LoVo (cell line): Measurements from ENCODE around the gene PIK3C2G.
A peak's percentile ranks its signal among the peaks of the same experiment; 100 is the strongest.

Experiments used
- DNase-seq: peaks from one replicate; pipeline ENCODE4 v3.0.0-alpha.2; 2016; ENCODE audit warnings: low spot score

PIK3C2G gene

DNA sequence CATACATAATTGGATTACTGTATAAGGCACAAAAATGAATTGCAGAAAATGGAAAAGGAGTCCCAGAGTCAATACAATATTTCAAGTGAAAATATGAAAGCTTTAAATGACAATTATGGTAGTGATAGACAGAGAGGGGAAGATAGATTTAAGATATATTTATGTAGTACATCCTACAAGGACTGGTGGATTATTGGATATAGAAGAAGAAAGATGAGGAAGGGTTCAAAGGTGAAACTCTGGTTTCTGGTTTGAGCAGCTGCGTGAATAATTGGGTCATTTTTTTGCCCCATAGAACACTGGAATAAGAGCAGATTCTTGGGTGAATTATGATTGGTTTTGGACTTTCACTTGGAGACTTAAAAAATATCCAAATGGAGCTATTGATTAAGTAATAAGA is 19.4 kb downstream of the PIK3C2G start:
- no peak for DNase-seq

DNA sequence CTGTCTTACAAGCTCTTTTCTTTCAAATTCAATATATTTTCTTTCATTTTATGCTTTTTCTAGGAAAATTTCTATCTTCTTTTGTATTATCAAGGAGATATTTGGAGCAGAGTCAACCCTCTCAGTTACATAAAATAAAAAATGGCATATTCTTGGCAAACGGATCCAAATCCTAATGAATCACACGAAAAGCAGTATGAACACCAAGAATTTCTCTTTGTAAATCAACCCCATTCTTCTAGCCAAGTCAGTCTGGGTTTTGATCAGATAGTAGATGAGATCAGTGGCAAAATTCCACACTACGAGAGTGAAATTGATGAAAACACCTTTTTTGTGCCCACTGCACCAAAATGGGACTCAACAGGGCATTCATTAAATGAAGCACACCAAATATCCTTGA is 20.6 kb downstream of the PIK3C2G start:
- DNase-seq: no peak

DNA sequence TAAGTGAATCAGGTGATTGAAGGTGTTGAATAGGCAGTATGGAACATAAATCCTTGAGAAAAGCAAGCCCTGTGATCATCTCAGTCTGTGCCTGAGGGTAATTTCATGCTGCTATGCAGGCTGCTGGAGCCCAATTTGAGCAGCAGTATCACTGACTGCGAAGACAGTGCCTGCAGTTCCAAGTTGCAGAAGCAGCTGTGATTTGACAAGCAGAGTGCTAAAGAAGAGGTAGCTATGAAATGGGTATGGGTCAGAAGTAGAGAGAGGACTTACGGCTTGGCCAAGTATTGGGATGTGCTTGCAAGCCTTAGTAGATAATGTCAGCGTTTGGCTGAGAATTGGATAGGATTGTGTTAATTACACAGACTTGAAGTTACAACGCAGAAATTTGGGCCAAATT is 22.5 kb downstream of the PIK3C2G start:
- no peak for DNase-seq

DNA sequence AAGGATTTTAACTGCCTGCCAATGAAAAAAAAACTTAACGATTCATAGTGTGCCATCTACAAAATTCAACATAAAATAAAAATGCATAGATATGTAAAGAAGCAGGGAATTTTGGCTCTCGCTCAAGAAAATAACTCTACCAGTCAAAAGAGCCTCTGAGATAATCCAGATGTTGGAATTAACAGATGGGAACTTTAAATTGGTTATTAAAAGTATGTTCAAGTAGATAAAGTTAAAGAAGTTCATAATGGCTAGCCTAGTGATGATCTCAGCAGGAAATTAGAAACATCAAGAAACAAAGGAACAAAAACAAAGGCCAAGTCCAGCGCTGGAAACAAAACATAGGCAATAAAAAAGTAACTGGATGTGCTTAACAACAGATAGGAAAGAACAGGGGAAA is 23.1 kb downstream of the PIK3C2G start:
- DNase-seq: no peak

DNA sequence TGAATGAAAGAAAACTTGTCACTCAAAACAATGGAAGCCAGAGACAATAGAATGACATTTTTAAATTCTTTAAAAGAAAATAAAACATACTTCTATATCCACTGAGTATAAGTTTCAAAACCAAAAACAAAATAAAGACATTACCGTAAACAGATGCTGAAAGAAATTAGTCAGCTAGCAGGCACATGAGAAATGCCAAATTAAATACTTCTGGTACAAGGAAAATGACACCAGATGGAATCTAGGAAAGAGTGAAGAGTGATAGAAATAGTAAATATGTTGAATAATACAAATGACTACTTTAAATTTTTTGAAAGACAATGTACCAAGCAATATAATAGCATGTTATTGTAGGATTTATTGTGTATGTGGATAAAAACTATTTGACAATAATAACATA is 23.8 kb downstream of the PIK3C2G start:
- DNase-seq: no peak

DNA sequence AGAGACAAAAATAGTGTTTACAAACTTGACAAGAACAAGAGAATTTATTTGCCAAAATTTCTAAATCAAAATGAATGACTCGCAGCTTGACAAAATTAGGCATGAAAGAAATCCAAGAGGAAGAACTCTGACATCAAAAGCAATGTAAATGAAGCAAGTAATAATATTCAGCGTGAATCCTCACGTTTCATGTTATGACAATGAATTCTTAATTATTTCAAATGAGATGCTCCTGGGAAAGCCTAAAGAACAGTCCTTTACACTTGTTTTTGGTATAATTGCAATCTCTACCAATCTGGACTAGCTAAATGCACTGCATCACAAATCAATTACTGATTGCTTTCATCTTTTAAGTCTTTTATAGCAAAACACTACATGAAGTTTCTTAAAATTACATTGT is 29.1 kb downstream of the PIK3C2G start:
- DNase-seq: no peak

DNA sequence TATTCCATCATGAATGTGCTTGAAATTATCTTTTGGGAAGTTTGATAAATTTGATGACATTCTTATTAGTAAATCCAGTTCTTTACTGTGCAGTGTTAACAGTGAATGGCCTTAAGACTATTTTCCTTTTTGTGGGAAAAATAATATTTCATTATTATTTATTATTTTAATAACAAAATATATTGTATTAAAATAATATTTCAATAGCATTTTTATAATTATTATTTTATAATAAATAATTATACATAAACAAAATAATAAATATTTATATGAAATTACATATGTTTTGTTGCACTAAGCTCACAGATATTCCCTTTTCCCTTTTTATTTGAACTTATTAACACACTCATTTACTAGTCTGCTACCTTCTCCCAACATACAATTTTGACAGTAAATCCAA is 33.6 kb downstream of the PIK3C2G start:
- no peak for DNase-seq

DNA sequence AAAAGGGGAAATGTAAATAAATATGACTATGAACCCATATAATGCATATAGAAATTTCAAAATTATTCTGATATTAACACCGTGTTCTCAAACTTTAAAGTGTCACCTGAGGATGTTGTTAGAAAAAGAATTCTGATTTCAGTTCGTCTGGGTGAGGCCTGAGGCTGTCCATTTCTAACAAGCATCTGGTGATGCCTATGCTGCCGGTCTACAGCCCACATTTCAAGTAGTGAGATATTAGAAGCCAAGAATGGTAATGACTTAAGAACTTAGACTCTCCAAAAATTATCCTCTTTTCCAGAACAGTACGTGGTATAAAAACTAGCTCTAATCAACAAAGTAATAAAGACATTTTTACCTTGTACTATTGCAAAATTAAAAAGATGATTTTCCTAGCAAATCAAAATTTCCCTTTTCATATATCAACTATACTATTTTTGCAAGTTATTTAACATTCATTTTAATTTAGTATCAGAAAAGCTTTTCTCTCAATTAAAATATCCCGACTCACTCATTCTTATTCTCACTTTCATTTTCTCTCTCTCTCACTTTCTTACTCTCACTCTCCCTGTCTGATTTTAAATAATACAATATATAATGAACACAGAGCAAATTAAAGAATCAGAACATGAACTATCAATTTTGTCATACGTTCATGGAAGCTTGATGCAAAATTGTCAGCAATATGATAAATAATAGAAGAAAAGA is 35.0 kb downstream of the PIK3C2G start:
- DNase-seq: no peak

DNA sequence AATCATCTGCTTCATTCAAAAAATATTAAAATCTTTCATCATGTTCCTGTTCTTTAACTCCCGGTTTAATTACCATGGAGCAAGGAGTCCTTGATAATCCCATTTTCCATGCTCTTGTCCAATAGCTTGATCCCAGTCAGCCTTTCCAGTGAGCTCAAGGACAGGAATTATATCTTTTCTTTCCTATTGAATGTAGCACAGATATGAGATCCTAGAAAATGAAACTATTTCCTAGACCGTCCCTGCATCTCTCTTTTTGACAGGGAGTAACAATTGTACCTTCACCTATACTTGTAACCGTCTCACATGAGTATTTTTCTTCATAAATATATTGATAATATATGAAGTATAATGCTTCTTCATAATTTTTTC is 35.6 kb downstream of the PIK3C2G start:
- no peak for DNase-seq

DNA sequence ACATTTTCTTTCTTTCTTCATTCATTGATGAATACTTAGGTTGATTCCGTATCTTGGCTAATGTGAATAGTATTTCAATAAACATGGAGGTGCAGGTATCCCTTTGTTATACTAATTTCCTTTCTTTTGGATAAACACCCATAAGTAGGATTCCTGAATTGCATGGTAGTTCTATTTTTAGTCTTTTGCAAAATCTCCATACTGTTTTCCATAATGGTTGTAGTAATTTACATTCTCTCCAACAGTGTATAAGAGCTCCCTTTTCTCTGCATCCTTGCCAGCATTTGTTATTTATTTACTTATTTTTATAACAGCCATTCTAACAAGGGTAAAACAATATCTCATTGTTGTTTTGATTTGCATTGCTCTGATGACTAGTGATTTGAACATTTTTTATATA is 36.6 kb downstream of the PIK3C2G start:
- DNase-seq: no peak

DNA sequence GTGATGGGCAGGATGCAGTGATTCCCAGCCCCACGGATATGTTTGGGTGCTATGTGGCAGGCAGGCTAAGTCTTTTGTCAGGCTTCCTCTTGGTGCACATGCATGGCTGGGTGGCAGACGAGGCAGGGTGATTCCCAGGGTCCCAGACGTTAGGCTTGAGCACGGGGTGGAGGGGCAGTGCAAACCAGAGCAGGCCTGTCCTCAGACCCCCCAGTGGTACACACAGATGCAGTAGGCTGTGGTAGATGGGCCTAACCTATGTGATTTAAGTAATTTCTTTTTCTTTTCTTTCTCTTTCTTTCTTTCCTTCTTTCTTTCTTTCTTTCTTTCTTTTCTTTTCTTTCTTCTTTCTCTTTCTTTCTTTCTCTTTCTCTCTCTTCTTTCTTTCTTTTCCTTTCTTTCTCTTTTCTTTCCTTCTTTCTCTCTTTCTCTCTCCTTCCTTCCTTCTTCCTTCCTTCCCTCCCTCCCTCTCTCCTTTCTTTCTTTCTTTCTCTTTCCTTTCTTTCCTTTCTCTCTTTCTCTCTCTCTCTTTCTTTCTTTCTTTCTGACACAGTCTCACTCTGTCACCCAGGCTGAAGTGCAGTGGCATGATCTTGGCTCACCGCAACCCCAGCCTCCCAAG is 41.6 kb downstream of the PIK3C2G start:
- no peak for DNase-seq

DNA sequence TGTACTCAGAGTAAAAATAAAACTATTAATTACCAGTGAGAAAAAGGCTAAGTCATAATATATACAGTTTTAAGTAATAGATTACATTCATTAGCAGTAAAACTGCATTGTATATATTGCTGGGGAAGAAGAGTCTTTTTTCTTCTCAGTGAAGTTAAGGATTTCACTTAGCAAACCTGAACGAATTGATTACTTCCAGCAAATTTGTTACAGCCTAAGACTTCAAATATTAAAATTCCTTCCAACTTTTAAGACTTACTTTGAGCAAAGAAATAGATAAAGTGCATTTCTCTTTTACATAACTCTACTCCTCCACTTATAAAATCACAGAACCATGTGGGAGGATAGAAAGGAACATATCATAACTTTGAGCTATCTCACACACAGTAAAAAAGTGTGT is 43.3 kb downstream of the PIK3C2G start:
- DNase-seq: no peak

DNA sequence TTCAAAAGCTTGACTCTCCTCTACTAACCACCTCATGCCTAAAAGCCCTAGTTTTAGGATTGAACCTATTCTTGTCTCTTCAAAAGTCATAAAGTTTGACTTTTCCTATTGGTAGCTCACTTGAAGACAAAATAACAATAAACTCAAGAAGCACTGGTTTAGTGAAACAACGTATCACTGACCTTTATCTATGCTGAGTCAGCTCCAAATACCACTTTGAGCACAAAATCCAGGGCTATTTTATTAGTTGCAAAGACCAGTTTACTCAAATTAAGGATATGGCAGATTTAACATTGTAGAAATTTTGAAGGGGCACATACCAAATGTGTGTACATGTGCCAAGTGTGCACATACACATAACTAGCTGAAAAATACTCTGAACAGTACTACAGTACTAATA is 45.0 kb downstream of the PIK3C2G start:
- no peak for DNase-seq

DNA sequence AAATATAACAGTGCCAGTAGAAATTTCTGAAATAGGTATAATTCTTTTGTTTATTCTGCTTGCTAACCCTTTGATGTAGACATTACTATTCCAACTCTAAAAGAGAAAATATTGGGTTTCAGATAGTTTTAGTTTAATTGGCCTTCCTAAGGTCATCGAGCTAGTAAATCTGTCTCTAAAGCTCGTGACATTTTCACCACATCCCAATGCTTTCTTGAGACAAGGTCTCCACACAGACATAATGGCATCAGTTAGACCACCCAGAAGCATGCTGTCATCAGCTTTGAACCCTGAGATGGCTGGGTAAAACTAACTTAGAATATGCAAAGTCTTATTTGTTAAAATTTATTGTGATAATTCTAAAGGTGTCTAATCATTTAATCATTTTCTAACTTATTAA is 52.0 kb downstream of the PIK3C2G start:
- DNase-seq: no peak

DNA sequence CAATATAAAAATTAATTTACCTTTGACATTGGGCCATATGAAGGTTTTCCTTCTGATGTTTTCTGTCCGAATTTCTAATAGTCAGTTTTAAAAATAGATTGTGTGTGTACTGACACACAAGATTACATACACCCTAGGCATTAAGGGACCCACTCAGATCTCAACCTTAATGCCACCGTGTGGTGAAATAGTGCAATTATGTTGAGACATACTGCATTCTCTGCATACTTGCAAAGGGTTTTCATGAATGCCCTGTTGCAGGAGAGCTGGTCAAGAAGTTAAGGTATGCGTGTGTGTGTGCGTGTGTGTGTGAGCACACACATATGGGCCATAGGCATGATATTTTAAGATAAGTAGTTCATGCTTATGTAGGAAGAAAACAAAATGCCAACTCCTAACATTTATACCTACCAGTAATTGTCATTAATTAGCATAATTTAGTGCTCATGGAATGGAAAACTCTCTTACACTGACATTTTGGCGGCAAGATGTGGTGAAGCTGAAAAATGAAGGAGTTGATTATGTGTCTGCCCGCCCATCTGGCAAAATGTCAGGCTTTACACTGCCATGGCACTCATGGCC is 58.8 kb downstream of the PIK3C2G start:
- DNase-seq: peak; percentile 56

DNA sequence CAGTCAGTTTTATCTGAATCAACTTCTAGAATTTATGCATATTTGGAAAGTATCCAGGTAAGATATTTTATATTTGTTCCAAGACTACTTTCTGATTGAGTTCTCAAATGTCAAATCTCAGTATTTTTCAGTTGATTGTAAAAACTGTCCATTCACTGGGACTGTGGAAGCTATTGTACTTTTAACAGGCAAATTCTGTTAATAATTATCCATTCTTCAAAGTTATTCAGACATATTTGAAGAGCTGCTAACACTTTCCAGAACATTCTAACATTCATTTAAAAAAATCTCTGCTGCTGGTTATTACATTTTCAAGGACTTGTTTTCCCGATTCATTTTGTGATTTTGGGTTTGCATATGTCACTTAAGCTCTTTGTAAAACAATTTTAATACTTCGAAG is 59.7 kb downstream of the PIK3C2G start:
- DNase-seq: no peak

DNA sequence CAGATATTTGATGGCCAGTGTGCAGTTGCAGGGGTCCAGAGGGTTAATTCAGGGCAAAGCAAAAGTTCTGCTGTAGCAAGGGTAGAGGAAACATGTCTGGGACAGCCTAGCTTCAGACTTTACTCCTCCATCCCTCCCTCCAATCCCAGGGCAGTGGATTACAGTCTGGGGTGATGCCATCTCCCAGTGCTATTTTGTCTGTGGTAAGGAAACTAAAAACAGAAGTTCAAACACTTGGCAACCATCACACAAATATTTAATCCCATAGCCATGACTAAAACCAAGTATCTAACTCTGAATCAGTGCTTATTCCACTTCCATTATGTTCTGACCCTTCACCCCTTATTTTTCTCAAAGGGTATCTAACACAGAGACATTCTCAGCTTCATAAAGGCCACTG is 61.8 kb downstream of the PIK3C2G start:
- DNase-seq: no peak

DNA sequence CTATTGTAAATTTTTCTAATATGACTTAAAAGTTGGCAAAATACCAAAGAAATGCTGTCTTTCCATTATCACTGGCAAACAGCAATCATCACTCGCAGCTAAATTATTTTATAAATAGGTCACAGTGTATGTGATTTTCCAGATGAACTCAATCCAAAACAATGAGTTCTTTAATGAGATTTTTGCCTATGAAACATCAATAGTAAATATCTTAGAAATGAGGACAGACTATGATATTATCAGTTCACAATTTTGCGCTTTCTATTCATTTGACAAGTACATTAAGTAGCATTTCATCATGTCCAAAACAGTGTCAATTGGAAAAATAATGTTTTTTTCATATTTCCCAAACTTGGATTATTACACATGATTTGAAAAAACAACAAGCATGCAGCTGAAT is 65.7 kb downstream of the PIK3C2G start:
- no peak for DNase-seq

DNA sequence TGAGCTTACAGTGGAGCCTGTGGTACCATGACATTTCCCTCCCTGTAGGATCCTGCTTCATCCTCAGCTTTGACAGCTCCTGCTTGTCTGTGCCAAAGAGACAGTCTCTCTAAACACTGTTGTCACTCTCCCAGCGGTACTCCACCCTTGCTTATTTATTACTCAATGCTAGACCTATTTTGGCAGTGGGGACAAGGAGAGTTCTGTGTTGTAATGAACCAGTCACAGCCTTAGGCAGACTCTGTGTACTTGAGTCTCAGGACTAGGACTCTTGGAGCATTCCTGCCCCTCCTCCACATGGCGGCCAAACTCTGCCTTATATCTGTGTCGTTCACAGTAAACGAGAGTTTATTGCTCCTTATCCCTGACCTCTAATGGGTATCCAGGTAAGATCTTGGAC is 70.9 kb downstream of the PIK3C2G start:
- no peak for DNase-seq

DNA sequence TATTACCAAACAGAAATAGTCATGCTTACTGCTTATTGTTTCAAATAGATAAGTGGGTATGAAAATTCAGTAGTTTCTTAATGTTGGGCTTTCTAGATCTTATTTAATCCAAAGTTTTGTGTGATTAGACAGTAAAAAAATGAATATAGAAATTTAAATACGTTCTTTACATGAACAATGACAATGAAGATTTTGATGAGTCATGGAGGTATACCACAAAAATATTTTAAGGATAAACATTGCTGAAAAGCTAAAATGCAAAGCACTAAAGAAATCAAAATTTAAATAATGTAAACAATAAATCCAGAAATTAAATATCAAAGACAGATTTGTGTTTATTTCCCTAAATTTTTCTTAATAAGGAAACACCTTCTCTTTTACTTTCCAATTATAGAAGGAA is 78.3 kb downstream of the PIK3C2G start:
- DNase-seq: no peak

DNA sequence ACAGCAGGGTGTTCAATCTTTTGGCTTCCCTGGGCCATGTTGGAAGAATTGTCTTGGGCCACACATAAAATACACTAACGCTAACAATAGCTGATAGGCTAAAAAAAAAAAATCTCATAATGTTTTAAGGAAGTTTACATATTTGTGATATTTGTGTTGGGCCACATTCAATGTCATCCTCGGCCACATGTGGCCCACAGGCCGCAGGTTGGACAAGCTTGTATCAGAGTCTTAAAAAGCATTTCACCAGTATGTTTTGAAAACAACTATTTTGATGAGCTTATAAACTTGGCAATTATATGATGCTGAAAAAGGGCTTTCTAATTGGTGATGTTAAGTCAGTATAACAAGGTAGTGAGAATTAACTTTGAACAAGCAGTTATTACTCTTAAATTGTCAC is 78.9 kb downstream of the PIK3C2G start:
- DNase-seq: no peak

DNA sequence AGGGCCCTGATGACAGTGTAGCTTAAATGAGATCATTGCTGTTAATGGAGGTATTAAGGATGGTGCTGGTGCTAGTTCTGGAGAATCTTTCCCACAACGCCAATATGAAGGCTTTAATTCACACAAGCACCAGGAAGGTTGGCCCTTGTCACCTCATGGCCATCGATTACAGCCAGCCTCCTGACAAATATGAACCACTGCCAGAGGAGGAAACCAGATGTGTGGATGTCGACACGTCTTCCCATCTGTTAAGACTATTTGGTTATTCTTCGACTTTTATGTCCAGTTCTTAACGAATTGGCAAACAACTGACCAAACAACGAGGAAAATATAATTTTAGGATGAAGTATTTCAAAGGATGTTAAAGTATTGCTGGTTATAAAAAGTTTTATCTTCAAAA is 79.5 kb downstream of the PIK3C2G start:
- DNase-seq: no peak

DNA sequence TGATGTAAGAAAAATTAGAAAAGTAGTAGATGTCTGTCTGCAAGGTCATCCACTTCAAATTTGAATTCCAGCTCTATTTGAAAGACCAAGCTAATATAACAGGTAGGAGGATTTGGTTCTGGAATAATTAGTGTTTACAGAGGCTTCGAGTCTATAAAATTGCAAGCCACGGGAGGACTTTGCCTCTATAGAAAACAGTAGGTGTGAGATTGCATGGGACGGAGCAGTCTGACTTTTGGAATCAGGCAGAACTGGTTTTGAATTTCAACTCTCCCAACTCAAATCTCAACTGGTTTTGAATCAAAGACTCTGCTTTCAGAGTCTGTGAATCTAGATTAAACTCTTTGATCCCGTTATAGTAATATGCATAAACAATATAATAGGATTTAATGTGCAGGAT is 82.4 kb downstream of the PIK3C2G start:
- DNase-seq: no peak
